OCI-LY1 (cell line): ENCODE results near the gene CD81.

ENCODE experiments used
- CTCF ChIP-seq: fragments of 200-600 bp; sonication (generic), shearing (Covaris generic); IDR thresholded peaks from 2 replicates; pipeline ENCODE4 v1.5.1; 2017; ENCODE audit warnings: mild to moderate bottlenecking, antibody characterized with exemption, low read length, moderate library complexity, mixed read lengths
- EZH2 ChIP-seq: fragments of 200-600 bp; sonication (generic), shearing (Covaris generic); IDR thresholded peaks from 2 replicates; pipeline ENCODE4 v1.8.0; 2017; ENCODE audit warnings: borderline replicate concordance, mixed run types, mild to moderate bottlenecking, antibody characterized with exemption, low read length, moderate library complexity, mixed read lengths

- TF ChIP-seq CTCF (no peak), EZH2 (no peak)
Measured at GRCh38 chr11:2366276-2366675, 10.8 kb upstream of the CD81 start.
